GM18517 (cell line): ENCODE measurements around the gene UBE3C.

ENCODE experiments used
- ATAC-seq: cut with Tn5 transposase; IDR thresholded peaks from one replicate; pipeline ENCODE4 v1.9.1; 2021; ENCODE audit warnings: mild to moderate bottlenecking, moderate library complexity; ENCODE audit not compliant: unreplicated experiment

The UBE3C gene

DNA sequence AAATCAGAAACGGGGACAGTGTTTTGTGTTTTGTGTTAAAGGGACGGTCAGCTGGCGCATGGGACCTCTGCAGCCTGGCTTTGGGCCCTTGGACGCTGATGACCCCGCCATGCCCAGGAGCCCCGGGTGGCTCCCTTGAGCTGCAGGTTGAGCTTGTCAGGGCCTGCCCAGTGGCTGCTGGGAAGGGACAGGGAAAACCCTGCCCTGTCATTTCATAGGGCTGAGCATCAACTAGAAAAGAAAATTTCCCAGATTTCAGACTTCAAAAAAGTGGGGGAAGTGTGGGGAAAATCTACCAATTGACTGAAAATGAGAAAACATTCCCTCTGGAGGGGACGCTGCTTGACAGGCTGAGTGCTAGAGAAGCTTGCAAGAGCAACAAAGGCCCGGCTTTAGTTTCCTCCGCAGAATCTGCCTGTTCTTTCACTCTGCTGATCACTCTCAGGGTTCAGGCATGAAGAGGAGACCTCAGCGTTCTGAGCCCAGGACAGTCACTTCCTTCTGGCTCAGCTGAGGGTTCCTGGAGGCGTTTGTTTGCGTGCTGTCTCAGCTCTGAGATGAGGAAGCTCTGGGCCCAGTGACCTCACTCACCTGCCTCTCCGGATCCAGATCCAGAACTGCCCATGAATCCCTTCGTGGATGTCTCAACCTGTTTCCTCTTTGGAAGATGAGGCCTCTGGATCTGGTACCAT lies 179.4 kb downstream of the UBE3C start:
- ATAC-seq = no peak
